ENCODE data around the gene ASB10.
A peak's percentile ranks its signal among the peaks of the same experiment; 100 is the strongest.

ASB10 gene

DNA sequence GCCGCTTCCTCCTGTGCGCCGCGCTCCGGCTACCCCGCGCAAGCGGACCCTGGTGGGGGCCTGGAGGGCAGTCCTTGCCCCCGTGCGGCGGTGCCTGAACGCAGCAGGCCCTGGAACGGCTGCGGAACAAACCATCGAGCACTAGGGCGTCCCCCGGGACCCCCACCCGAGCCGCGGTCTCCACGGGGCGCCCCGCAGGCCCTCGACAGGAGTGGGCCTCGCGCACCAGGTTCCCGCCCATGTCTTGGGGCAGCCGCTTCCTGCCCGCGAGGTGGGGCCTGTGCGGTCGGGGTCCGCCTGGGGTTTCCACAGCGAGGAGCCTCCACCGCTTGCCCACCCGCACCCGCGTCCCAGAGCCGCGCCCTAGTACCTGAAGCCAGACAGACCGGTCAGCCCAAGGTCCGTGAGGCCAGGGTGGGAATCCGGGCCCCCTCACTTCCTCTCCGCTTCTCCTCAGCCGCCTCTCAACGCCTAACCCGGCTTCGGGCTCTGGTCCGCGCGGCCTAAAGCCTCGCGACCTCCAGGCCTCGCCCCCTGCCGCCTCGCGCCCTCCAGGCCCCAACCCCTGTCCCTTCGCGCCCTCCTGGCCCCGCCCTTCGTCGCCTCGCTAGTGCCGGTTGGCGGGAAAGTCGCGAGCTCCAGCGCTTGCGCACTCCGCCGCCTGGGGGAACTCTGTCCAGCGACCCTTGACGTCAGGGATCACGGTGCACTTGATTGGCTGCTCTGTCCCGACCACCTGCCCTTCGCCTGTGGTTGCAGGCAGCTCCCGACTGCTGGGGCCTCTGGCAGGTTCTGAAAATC is 12.6 kb downstream of the ASB10 start:
- Histone ChIP-seq H3K9me3 (ENCODE audit: control insufficient read depth, low read length) (peaks cover 11% of the 10 kb centered on the region), H3K36me3 (ENCODE audit: control insufficient read depth, insufficient read depth, low read length) (no peaks in the 10 kb centered on the region), H3K4me3 (ENCODE audit: extremely low read depth, insufficient read depth, low read length, poor library complexity, severe bottlenecking) (no peak overlapping the region), H3K27ac (ENCODE audit: low read depth, low read length, severe bottlenecking) (no peak overlapping the region), H3K4me1 (ENCODE audit: control insufficient read depth, insufficient read depth, low read length, poor library complexity, severe bottlenecking) (no peaks in the 10 kb centered on the region)
- 94 to 95% methylated on average over 71 to 77 of the region's 77 CpGs for WGBS, 2 experiments (ENCODE audit: insufficient coverage in 2 of 2)

DNA sequence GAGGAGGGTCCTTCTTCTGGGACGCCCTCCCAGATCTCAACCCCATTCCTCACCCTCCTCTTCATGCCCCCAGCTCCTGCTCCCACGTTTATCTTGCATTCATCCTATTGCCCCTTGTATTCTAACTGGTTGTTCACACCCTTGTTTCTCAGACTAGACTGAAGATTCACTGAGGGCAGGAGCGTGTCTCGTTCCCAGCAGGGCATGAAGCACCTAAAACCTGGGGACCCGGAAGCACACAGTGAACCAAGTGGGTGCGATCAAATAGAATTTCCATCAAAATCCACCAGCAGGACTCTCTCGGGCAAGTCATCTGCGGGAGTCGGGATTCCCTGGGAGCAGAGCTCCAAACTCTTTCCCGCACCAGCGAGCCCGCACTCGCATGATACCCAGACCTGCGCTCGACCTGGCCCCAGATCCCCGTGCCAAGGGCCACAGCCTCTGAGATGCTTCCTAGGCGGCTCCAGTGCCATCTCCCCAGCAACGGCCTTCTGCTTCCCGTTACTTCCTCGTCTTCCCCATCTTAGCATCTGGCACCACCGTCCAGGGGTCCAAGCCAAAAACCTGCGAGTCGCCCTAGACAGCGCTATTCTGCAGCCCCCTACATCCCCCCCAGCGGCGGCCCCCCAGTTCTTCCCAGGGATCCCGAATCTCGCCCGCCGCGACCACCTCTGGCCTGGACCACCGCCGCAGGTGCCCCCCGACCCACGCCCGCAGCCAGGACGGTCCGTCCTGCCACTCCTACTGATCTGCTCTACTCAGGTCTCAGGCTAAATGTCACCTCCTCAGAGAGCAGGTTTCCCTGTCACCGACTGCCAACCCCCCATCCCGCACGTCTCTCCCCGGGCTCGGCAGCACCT is 13.4 kb downstream of the ASB10 start:
- Histone ChIP-seq H3K4me1 (ENCODE audit: control insufficient read depth, insufficient read depth, low read length, poor library complexity, severe bottlenecking) (no peaks in the 10 kb centered on the region), H3K27ac (ENCODE audit: low read depth, low read length, severe bottlenecking) (no peak overlapping the region), H3K36me3 (ENCODE audit: control insufficient read depth, insufficient read depth, low read length) (no peaks in the 10 kb centered on the region), H3K4me3 (ENCODE audit: extremely low read depth, insufficient read depth, low read length, poor library complexity, severe bottlenecking) (no peak overlapping the region), H3K9me3 (ENCODE audit: control insufficient read depth, low read length) (peaks cover 11% of the 10 kb centered on the region)
- WGBS, 2 experiments (ENCODE audit: insufficient coverage in 2 of 2) = 94% methylated on average over 29 to 41 of the region's 43 CpGs

GRCh38 chr7:151172273-151173141 is 14.5 kb downstream of the ASB10 start:
- no peaks in the 10 kb centered on the region for H3K36me3 ChIP-seq (ENCODE audit: control insufficient read depth, insufficient read depth, low read length)
- no peak overlapping the region for H3K4me3 ChIP-seq (ENCODE audit: extremely low read depth, insufficient read depth, low read length, poor library complexity, severe bottlenecking)
- H3K9me3 ChIP-seq (ENCODE audit: control insufficient read depth, low read length) = peaks cover 11% of the 10 kb centered on the region
- no peak overlapping the region for H3K27ac ChIP-seq (ENCODE audit: low read depth, low read length, severe bottlenecking)
- no peaks in the 10 kb centered on the region for H3K4me1 ChIP-seq (ENCODE audit: control insufficient read depth, insufficient read depth, low read length, poor library complexity, severe bottlenecking)
- WGBS, 2 experiments (ENCODE audit: insufficient coverage in 2 of 2) = 31 to 40% methylated on average over 35 to 36 of the region's 42 CpGs

DNA sequence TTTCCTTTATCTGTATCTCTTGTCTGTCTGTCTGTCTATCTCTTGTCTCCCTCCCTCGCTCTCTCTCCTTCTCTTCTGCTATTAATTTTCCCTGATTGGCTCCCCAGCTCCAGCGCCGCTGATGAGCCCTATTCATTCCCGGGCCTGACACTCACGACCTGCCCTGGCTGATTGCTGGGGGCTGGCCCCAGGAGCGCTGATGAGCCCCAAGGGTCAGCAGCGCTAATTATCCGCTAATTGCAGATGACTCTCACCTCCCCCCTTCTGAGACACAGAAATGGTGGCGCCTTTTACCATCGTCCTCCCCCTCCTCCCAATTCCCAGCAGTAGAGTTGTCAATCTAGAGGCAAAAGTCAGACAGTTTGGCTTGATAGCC is 18.3 kb downstream of the ASB10 start:
- Histone ChIP-seq H3K4me3 (ENCODE audit: extremely low read depth, insufficient read depth, low read length, poor library complexity, severe bottlenecking) (no peak overlapping the region), H3K4me1 (ENCODE audit: control insufficient read depth, insufficient read depth, low read length, poor library complexity, severe bottlenecking) (no peaks in the 10 kb centered on the region), H3K36me3 (ENCODE audit: control insufficient read depth, insufficient read depth, low read length) (no peaks in the 10 kb centered on the region), H3K27ac (ENCODE audit: low read depth, low read length, severe bottlenecking) (no peak overlapping the region), H3K9me3 (ENCODE audit: control insufficient read depth, low read length) (peaks cover 9% of the 10 kb centered on the region)
- WGBS, 2 experiments (ENCODE audit: insufficient coverage in 2 of 2) = 3 to 7% methylated on average over 8 to 10 of the region's 10 CpGs

DNA sequence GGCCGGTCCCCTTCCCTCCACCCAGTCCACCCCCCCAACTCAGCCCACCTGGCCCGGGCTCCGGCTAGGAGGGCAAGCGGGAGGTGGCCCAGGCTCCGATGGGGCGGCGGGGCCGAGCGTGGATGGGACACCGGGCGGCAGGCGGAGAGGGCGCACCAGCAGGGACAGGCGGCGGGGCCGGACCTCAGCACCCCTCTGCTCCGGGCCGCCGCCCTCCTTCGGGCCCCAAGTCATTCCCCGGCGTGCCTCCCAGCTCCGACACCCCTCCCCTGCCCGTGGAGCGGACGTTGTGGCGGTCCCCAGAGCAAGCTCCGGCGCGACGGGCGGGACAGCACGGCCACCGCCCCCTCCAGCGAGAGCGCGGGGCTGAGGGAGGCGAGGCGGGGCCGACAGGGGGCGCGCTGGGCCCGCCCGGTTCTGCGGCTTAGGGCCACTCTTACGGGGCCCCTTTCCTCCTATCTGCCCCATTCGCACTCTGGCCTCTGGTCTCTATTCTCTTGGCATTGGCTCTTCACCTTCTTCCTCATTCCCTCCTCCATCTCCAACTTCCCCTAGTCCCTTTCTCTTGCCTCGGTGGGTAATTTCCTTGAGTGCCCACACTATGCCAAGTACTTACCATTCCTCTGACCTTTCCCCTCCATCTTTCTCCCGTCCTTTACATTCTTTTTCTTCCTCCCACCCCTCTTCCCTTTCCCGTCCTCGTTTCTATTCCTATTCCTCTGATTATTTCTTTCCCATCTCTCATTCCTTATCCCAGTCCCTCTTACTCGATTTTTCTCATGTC is 18.9 kb downstream of the ASB10 start:
- no peak overlapping the region for H3K27ac ChIP-seq (ENCODE audit: low read depth, low read length, severe bottlenecking)
- WGBS, 2 experiments (ENCODE audit: insufficient coverage in 2 of 2) = 2% methylated on average over 36 to 42 of the region's 52 CpGs
- H3K4me1 ChIP-seq (ENCODE audit: control insufficient read depth, insufficient read depth, low read length, poor library complexity, severe bottlenecking) = no peaks in the 10 kb centered on the region
- peak overlapping the region; percentile 44 for H3K4me3 ChIP-seq (ENCODE audit: extremely low read depth, insufficient read depth, low read length, poor library complexity, severe bottlenecking)
- no peaks in the 10 kb centered on the region for H3K36me3 ChIP-seq (ENCODE audit: control insufficient read depth, insufficient read depth, low read length)
- peaks cover 5% of the 10 kb centered on the region for H3K9me3 ChIP-seq (ENCODE audit: control insufficient read depth, low read length)

DNA sequence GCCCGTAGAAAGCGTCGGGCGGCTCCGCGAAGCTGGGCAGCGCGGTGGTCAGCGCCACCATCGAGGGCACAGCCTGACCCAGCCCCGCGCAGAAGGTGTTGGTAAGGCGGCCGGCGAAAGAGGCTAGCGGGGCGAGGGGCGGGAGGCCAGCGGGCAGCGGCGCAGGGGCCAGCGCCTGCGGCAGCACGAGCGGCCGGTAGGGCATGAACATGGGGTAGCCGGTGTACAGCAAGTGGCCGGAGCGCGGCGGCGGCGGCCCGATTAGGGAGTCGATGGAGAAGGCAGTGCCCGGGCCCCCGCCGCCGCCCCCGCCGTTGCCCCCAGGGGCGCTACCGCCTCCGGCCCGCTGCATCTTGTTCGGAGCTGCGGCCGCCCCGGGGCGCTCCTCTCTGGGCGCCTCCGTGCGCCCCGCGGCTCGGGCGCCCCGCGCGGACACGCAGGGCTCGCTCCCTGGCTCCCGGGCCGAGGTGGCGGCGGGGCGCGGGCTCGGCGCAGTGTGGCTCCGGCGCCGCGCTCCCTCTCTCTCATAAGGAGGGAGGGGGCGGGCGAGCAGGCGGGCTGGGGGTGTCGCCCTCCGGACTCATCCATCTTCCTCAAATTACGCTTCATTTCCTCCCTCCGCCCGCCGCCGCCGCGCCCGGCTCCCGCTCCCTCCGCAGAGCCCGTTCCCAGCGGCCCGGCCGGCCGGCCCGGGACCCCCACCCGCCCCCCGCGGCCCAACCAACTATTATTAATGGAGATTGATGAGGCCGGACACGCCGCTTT is 19.7 kb downstream of the ASB10 start, which contains the start of gene GBX1:
TSS of gene GBX1 (minus strand) at position 498 of the 765 bp plus-strand sequence. CDS start at position 352, 146 bp downstream.
- peak within 1 kb of the TSS; percentile 44 for H3K4me3 ChIP-seq (ENCODE audit: extremely low read depth, insufficient read depth, low read length, poor library complexity, severe bottlenecking)
- H3K27ac ChIP-seq (ENCODE audit: low read depth, low read length, severe bottlenecking) = no peak within 1 kb of the TSS
- 0 to 1% methylated on average over 52 to 55 of the region's 101 CpGs for WGBS, 2 experiments (ENCODE audit: insufficient coverage in 2 of 2)
- no peaks in the 10 kb centered on the region for H3K9me3 ChIP-seq (ENCODE audit: control insufficient read depth, low read length)
- H3K36me3 ChIP-seq (ENCODE audit: control insufficient read depth, insufficient read depth, low read length) = no peaks in the 10 kb centered on the region
- H3K4me1 ChIP-seq (ENCODE audit: control insufficient read depth, insufficient read depth, low read length, poor library complexity, severe bottlenecking) = no peaks in the 10 kb centered on the region

DNA sequence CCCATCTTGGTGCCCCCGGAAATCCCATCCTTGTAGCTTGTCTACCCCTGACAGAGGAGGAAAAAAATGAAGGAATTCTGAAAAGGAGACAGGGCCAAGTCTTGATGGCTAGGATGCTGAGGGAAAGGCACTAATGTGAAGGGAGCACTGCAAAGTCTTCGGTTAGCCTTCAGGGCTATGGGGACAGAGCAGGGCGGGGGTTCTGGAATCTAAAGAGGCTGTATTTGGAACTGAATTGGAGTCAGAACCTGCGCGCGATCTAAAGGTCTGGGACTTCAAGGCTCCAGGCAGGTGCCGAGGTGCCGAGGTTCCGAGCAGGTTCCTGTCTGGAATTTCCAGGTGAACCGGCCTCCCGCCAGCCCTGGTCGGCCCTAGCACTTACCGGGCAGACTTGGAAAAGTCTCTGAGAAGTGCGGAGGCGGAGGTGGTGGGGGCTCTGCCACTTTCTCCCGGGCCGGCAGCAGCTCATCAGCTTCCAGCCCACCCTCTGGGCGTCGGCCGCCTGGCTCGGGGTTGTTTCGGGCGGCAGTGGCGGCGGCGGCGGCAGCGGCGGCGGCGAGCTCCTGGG is 20.3 kb downstream of the ASB10 start:
- WGBS, 2 experiments (ENCODE audit: insufficient coverage in 2 of 2) = 3 to 5% methylated on average over 19 to 29 of the region's 31 CpGs
- Histone ChIP-seq H3K4me1 (ENCODE audit: control insufficient read depth, insufficient read depth, low read length, poor library complexity, severe bottlenecking) (no peaks in the 10 kb centered on the region), H3K4me3 (ENCODE audit: extremely low read depth, insufficient read depth, low read length, poor library complexity, severe bottlenecking) (peak overlapping the region; percentile 44)

DNA sequence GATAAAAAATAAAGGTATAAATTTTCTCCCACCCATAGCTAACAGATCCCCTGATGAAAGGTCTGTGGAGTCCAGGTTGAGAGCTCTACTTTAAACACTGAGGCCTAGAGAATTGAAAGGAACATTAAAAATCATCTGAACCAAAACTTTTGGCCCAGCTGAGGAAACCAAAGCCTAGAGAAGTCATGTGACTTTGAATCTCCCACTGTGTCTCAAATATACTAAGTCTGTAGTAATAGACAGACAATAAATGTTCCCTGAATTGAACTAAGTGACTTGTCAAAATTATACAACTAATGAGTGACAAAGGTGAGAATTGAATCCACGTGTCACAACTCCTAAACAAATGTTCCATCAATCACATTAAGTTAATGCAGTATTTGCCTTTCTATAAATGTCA is 25.3 kb downstream of the ASB10 start:
- H3K27ac ChIP-seq (ENCODE audit: low read depth, low read length, severe bottlenecking) = no peak overlapping the region
- no peaks in the 10 kb centered on the region for H3K9me3 ChIP-seq (ENCODE audit: control insufficient read depth, low read length)
- H3K4me1 ChIP-seq (ENCODE audit: control insufficient read depth, insufficient read depth, low read length, poor library complexity, severe bottlenecking) = no peaks in the 10 kb centered on the region
- H3K36me3 ChIP-seq (ENCODE audit: control insufficient read depth, insufficient read depth, low read length) = no peaks in the 10 kb centered on the region
- H3K4me3 ChIP-seq (ENCODE audit: extremely low read depth, insufficient read depth, low read length, poor library complexity, severe bottlenecking) = no peak overlapping the region
- 57% methylated on average over 1 of the region's 1 CpG; no CpG with 5 or more reads in 1 of the 2 experiments for WGBS, 2 experiments (ENCODE audit: insufficient coverage in 2 of 2)

More for the DNA sequence above, 20.3 kb downstream of the ASB10 start:
- Histone ChIP-seq H3K36me3 (ENCODE audit: control insufficient read depth, insufficient read depth, low read length) (no peaks in the 10 kb centered on the region), H3K27ac (ENCODE audit: low read depth, low read length, severe bottlenecking) (no peak overlapping the region), H3K9me3 (ENCODE audit: control insufficient read depth, low read length) (no peaks in the 10 kb centered on the region)

DNA sequence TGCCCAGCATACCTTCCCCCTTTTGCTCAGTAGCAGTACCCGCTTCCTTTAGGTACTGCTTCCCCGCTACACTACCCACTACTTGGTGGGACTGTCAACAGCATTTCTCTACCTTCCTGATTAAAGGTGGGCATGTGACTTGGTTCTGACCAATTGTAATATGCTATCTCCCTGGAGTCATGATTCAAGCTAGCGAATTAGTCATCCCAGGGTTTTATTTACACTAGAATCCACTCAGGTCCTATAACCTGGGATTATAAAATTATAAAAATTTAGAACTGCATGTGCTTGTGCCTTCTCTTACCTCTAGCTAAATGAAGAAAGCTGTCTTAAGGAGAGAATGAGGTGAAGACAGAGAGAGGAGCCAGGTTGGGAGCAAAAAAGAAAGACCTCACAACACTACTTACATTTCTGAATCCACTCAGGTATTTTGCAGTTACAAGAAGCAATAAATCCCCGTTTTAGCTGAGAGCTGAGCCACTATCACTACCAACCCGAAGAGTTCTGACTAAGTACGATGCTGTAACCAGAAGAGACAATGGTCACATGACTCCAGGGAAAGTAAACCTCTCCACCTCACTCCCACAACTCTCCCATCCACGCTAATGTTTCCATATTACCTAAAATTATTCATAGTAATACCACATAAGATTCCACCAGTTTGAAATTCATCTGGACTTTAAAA is 29.3 kb downstream of the ASB10 start:
- H3K9me3 ChIP-seq (ENCODE audit: control insufficient read depth, low read length) = no peaks in the 10 kb centered on the region
- WGBS, 2 experiments (ENCODE audit: insufficient coverage in 2 of 2) = 68 to 86% methylated on average over 3 to 5 of the region's 7 CpGs
- no peaks in the 10 kb centered on the region for H3K4me1 ChIP-seq (ENCODE audit: control insufficient read depth, insufficient read depth, low read length, poor library complexity, severe bottlenecking)
- no peaks in the 10 kb centered on the region for H3K36me3 ChIP-seq (ENCODE audit: control insufficient read depth, insufficient read depth, low read length)
- H3K27ac ChIP-seq (ENCODE audit: low read depth, low read length, severe bottlenecking) = no peak overlapping the region
- no peak overlapping the region for H3K4me3 ChIP-seq (ENCODE audit: extremely low read depth, insufficient read depth, low read length, poor library complexity, severe bottlenecking)

Measured in mesodermal cell (in vitro differentiated cells).